Fibroblast of skin of abdomen (primary cell): ENCODE results near the gene BTK.
"Not testable (repeated sequence)": the region's sequence is repeated elsewhere in the genome, so short reads cannot be mapped to it uniquely, and the experiment has no call there.

ENCODE experiments used
- DNase-seq: peaks from one replicate; pipeline ENCODE4 v3.0.0-alpha.2; 2013

BTK gene

GRCh38 chrX:101337776-101338271 is 48.2 kb downstream of the BTK start:
- no peak for DNase-seq

DNA sequence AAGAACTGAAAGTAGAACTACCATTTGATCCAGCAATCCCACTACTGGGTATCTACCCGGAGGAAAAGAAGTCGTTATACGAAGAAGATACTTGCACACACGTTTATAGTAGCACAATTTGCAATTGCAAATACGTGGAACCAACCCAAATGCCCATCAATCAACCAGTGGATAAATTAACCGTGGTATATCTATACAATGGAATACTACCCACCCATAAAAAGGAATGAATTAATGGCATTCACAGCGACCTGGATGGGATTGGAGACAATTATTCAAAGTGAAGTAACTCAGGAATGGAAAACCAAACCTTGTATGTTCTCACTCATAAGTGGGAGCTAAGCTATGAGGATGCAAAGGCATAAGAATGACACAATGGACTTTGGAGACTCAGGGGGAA is 51.7 kb downstream of the BTK start:
- not testable (repeated sequence) for DNase-seq

- not testable (repeated sequence) for DNase-seq
These were observed 59.4 kb downstream of the BTK start for GRCh38 chrX:101326600-101326999.

DNA sequence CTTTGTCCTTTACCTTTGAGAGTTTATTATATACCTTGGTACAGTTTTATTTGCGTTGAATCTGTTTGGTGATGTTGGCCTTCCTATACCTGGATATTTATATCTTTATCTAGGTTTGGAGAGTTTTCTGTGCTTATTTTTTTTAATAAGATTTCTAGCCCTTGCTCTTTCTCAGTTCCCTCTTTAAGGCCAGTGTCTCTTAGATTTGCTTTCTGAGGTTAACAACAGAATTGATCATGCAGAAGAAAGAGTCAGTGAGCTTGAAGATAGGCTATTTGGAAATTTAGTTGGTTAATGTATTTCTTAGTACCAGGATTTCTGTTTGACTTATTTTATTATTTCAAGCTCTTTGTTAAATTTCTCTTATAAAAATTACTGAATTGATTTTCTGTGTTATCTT is 82.2 kb downstream of the BTK start:
- DNase-seq = no peak
